Measurements from ENCODE around the gene JMJD8.

The JMJD8 gene

DNA sequence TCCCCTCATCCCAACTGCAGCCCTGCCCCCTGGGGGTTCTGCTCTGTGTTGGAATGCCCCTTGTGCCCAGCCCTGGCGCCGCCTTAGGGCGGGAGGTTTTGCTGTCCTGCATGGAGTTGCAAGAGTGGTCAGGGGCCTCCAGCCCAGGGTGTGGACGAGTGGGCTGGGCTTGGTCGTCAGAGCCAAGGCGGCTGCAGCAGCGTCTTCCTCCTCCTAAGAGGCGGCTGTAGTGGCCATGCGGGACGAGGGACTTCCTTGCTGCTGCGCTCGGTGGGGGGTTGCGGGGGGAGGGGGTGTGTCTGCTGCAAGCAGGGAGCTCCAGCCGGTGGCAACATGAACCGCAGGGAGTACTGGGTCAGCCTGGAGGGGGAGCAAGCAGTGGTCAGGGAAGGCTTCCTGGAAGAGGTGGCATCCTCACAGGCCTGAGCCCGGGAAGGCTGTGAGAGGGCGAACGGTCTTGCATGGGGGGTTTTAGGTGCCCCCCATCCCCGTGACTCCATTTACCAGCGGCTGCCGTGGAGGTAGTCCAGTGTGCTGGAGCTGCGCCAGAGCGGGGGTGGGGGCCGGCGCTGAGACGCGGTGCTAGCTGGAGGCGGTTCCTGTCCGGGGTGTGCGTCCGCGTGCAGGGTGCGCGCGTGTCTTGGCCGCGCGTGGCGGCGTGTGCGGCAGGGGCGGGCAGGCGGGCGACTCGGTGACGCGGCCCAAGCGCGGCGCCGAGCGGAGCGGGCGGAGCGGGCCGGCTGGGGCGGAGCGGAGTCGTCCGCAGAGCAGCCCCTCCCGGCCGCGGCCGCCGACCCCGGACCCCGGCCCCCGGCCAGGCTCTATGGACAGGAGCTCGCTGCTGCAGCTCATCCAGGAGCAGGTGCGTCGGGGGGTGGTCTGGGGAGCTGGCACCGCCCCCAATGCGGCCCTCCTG lies 8.9 kb downstream of the JMJD8 start, which contains the start of gene RHBDL1:
Gene RHBDL1 (plus strand): TSS at position 704 of the 916 bp plus-strand sequence. CDS start 120 bp downstream, at position 824.
- no peak for DNase-seq

DNA sequence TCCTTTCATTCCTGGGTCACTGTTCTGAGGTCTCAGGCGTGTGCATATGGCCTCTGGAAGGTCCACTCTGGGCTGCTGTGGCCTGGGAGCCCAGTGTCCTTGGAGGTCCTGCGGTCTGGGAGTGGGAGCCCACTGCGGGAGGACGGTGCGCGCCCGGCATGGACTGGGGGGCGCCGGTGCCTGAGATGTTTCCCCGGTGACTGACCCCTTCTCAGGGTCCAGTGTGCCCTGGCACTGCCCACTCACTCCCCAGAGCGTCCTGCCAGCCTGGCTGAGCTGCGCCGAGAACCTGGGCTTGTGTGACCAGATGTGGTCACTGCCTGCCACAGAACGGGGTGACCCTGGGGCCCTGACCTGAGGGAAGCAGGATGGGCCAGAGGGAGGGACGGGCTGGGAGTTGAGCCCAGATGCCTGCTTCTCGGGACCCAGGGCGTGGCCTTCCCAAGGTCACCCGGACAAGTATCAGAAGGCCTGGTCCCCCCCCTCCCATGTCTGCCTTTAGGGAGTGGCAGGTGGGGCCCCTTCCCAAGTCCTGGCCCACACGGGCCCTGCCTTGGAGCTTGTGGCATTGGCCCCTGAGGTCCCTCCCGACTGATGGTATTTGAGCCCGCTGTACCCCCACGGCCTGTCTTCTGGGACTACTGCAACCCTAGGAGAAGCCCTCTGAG lies 9.8 kb downstream of the JMJD8 start:
- DNase-seq, result no peak

GRCh38 chr16:673399-673991 lies 10.6 kb downstream of the JMJD8 start:
- DNase-seq, result no peak

- no peak for DNase-seq
These were observed 11.3 kb downstream of the JMJD8 start for GRCh38 chr16:672851-673250.

GRCh38 chr16:672371-672770 lies 11.8 kb downstream of the JMJD8 start:
- DNase-seq, result no peak

GRCh38 chr16:671353-672131 lies 12.6 kb downstream of the JMJD8 start:
- DNase-seq, result no peak

GRCh38 chr16:670485-671352 lies 13.4 kb downstream of the JMJD8 start:
- DNase-seq, result no peak

DNA sequence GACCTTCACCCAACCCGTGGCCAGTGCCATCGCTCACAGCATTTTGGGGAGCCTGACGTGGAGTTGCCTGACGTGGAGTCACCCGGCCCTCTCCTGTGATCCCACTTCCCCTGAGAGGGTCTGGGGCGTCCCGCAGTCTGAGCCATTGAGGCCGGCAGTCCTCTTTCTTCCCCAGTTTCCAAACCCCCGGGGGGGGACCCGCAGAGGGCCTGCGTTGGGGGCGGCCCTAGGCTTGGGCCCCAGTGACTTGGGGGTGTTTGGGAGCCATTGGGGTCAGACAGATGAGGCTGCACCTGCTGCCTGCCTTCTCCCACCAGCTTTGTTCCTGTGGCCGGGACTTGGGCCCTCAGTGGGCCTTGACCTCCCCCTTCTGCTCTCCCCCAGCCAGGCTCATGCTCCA lies 14.5 kb downstream of the JMJD8 start:
- no peak for DNase-seq

GRCh38 chr16:668519-669171 lies 15.5 kb downstream of the JMJD8 start:
- no peak for DNase-seq

DNA sequence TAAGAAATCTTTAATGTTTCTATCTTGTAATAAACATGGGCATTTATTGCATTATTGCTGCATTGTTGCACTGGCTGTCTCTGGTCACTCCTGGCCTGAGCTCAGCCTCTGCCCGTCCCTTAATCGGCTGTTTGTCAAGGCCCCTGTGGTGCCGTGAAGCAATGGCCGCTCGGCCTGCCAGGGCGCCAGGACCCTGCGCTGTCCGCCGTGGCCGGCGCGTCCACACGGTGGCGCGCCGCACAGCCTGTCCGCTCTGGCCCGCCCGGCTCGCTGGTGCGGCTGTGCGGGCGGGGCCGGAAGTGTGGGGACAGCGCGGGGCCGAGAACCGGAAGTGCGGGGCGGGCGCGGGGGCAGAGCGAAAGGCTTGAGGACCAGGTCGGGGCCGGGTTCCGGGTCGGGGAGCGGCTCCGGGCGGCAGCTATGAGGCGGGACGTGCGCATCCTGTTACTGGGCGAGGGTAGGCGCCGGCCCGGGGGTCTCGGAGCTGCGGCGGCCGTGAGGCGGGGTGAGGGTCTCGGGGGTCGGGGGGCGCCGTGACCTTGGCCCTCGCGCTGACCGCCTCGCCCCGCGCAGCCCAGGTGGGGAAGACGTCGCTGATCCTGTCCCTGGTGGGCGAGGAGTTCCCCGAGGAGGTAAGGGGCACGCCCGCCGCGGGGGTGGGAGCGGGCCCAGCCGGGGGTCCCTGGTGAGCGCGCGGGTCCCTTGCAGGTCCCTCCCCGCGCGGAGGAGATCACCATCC lies 16.2 kb downstream of the JMJD8 start, which contains the start of gene RHOT2:
Gene RHOT2 (plus strand): TSS at position 353 of the 739 bp plus-strand sequence. CDS start 68 bp downstream, at position 421.
- peak; percentile 79 for DNase-seq

- no peak for DNase-seq
These were observed 16.9 kb downstream of the JMJD8 start for GRCh38 chr16:667113-667779.

DNA sequence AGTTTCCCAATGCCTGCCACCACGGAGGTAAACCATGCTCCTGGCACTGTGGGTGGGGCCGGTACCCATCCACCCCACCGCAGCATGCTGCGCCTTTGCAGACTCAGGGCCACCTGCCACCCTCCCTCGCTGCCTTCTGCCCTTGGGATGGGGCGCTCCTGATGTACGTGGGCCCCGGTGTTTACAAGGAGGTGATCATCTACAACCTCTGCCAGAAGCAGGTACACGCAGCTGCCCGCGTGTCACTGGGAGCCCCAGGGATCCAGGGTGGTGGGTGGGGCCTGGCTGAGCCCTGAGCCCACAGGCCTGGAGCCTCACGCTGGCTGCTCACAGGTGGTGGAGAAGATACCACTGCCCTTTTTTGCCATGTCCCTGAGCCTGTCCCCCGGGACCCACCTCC lies 17.6 kb downstream of the JMJD8 start:
- no peak for DNase-seq

GRCh38 chr16:662597-662996 lies 21.5 kb downstream of the JMJD8 start:
- DNase-seq, result no peak

- DNase-seq, result no peak
These were observed 22.0 kb downstream of the JMJD8 start for GRCh38 chr16:662095-662494.

DNA sequence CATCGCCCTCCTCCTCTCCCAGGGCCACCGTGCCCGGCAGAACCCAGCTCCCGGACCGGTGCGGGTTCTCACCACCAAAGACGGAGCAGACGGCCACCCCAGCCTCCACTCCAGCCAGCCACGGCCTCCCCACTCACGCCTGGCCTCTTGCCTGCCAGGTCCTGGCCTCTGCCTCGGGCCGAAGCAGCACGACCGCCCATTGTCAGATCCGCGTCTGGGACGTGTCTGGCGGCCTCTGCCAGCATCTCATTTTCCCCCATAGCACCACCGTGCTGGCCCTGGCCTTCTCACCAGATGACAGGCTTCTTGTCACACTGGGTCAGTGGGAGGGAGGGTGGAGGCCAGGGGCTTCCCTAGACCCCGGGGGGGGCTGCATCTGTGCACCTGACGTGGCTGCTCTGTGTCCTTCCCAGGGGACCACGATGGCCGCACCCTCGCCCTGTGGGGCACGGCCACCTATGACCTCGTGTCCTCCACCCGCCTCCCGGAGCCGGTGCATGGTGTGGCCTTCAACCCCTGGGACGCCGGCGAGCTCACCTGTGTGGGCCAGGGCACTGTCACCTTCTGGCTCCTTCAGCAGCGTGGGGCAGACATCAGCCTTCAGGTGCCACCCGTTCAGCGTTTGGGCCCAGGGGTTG lies 22.8 kb downstream of the JMJD8 start:
- DNase-seq, result no peak

- no peak for DNase-seq
These were observed 23.5 kb downstream of the JMJD8 start for GRCh38 chr16:660459-661183.

DNA sequence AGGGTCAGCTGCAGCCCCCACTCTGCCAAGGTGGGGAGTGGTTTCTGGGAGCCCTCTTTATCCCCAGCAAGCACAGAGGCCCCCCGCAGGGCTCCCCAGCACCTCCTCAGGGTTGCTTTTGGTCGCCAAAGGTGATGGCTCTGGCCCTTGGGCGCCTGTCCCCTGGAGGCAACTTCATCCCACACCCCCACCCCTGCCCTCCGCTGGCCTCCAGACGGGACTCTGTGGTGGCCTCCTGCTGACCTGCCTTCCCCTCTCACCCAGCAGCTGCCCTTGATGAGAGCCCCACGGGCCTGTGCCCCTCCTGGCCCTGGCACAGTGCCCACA lies 24.0 kb downstream of the JMJD8 start:
- no peak for DNase-seq

DNA sequence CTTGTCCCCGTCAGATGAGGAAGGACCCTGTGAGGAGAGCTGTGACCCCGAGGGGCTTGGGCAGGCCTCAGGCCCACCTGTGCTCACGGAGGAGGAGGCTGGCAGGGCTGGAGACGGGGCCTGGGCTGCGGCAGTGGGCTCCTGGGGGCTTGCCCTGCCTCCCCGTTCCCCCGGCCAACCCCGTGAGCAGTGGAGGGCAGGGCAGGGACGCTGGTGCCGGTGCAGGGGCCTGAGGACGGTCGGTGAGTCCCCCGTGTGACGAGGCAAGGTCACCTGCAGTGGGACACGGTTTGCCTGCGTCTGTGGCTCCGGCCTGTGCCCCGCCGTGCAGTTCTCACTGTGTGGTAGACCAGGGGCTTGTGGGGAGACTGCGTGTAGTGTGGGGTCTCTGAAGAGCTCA lies 24.5 kb downstream of the JMJD8 start:
- no peak for DNase-seq

Measured in amniotic stem cell (primary cell).